Activated CD4-positive, CD25-positive, alpha-beta regulatory T cell treated with anti-CD3 and anti-CD28 coated beads, Interleukin-2, amount 50 U/mL, for 16 hours (primary cell): ENCODE data around the gene TARS1.

Source experiments
- DNase-seq: peaks from one replicate; pipeline ENCODE4 v3.0.0-alpha.2; 2020; ENCODE audit warnings: low read depth, low spot score

The TARS1 gene

GRCh38 chr5:33439905-33440481 lies 772 bp upstream of the TARS1 start:
- DNase-seq = no peak

- peak; percentile 9 for DNase-seq
Measured at GRCh38 chr5:33441241-33442177, 744 bp downstream of the TARS1 start.

GRCh38 chr5:33444542-33444941 lies 3.8 kb downstream of the TARS1 start:
- DNase-seq = no peak

GRCh38 chr5:33445798-33446197 lies 5.0 kb downstream of the TARS1 start:
- DNase-seq = no peak

- no peak for DNase-seq
Measured at GRCh38 chr5:33448118-33448517, 7.4 kb downstream of the TARS1 start.

GRCh38 chr5:33457126-33457525 lies 16.4 kb downstream of the TARS1 start:
- DNase-seq = no peak

GRCh38 chr5:33457817-33458216 lies 17.1 kb downstream of the TARS1 start:
- DNase-seq = no peak

- DNase-seq = no peak
Measured at GRCh38 chr5:33460210-33460609, 19.4 kb downstream of the TARS1 start.

- DNase-seq = no peak
Measured at GRCh38 chr5:33462456-33462855, 21.7 kb downstream of the TARS1 start.

- DNase-seq = no peak
Measured at GRCh38 chr5:33465120-33465519, 24.4 kb downstream of the TARS1 start.

- DNase-seq = no peak
Measured at GRCh38 chr5:33468775-33469435, 28.1 kb downstream of the TARS1 start.

GRCh38 chr5:33470544-33470943 lies 29.8 kb downstream of the TARS1 start:
- no peak for DNase-seq

GRCh38 chr5:33472805-33473409 lies 32.1 kb downstream of the TARS1 start:
- DNase-seq = no peak

GRCh38 chr5:33474004-33474403 lies 33.2 kb downstream of the TARS1 start:
- no peak for DNase-seq

GRCh38 chr5:33474931-33475499 lies 34.2 kb downstream of the TARS1 start:
- no peak for DNase-seq

- DNase-seq = no peak
Measured at GRCh38 chr5:33475706-33476105, 34.9 kb downstream of the TARS1 start.

- no peak for DNase-seq
Measured at GRCh38 chr5:33476992-33477391, 36.2 kb downstream of the TARS1 start.

GRCh38 chr5:33477816-33478215 lies 37.1 kb downstream of the TARS1 start:
- no peak for DNase-seq

GRCh38 chr5:33479311-33479710 lies 38.5 kb downstream of the TARS1 start:
- no peak for DNase-seq

- DNase-seq = no peak
Measured at GRCh38 chr5:33480876-33481275, 40.1 kb downstream of the TARS1 start.

- no peak for DNase-seq
Measured at GRCh38 chr5:33482335-33482734, 41.6 kb downstream of the TARS1 start.

GRCh38 chr5:33487236-33487635 lies 46.5 kb downstream of the TARS1 start:
- no peak for DNase-seq
